ENCODE results near the gene MAT1A. TPM values are rescaled to one million over a fixed set of nuclear protein-coding genes. Genes with fewer than 3 reads are reported as not detected.

Gene MAT1A
- total and polyA plus RNA-seq, 2 of the 13 experiments (the other 11 are each of a cell fraction or from before 2014, with no cell fraction given): 57.1 to 76.9 TPM

GRCh38 chr10:80283536-80284199 is 5.8 kb downstream of the MAT1A start (continued):
- TF ChIP-seq ZNF687 (CRISPR knock-in tag; IDR thresholded peaks at IDR 0.05) (0 out of 2 replicates have a peak, but pooled peaks have one; percentile 4), ZNF879 (CRISPR knock-in tag; IDR thresholded peaks at IDR 0.05) (no peak), ZNF674 (CRISPR knock-in tag; IDR thresholded peaks at IDR 0.05; ENCODE audit: low read depth) (no peak), NFKBIZ (CRISPR knock-in tag; IDR thresholded peaks at IDR 0.05) (0 out of 2 replicates have a peak, but pooled peaks have one; percentile 8), HMGA1 (CRISPR knock-in tag; conservative IDR thresholded peaks at IDR 0.05) (no peak), ARNT (IDR thresholded peaks at IDR 0.05) (no peak), NCOA2 (CRISPR knock-in tag; IDR thresholded peaks at IDR 0.05) (no peak), SMARCC2 (IDR thresholded peaks at IDR 0.05) (no peak)

GRCh38 chr10:80283119-80283518 is 6.3 kb downstream of the MAT1A start:
- CTCF ChIA-PET (ENCODE audit: low intra/inter-chr PET ratio, low total read pairs): no interaction called here
- Histone ChIP-seq H3K4me1 (ENCODE audit: insufficient read depth, low read length) (peaks cover 80% of the 10 kb centered on the region), H3K4me2 (ENCODE audit: low read depth, low read length) (peak overlapping the region; percentile 55; the same call in 1 of the 2 replicates), H3K27ac (ENCODE audit: extremely low read length, insufficient read depth, low read length) (peak overlapping the region; percentile 83), H3K79me2 (ENCODE audit: insufficient read depth, low read length) (peaks cover 57% of the 10 kb centered on the region), H3K9ac (ENCODE audit: insufficient read depth, low read depth, low read length) (0 out of 2 replicates have a peak overlapping the region, but pooled peaks have one; percentile 47), H3K9me3 (ENCODE audit: low read length) (no peaks in the 10 kb centered on the region), H2AFZ (ENCODE audit: low read length) (no peak overlapping the region), H3K36me3 (replicated peaks in 1 of 2; ENCODE audit: control insufficient read depth in 1 of 2, insufficient read depth in 2 of 2, low read length in 2 of 2) (peaks cover 5 to 44% of the 10 kb centered on the region in 2 experiments), H3K27me3 (ENCODE audit: control insufficient read depth in 1 of 2, insufficient read depth in 2 of 2, low read length in 2 of 2) (no peaks in the 10 kb centered on the region; a peak in 1 of 5 replicates), H3K4me3 (replicated peaks in 1 of 3; ENCODE audit: insufficient read depth in 1 of 3, low read depth in 2 of 3, low read length in 3 of 3) (no peak overlapping the region), H4K20me1 (ENCODE audit: insufficient read depth, low read length) (no peaks in the 10 kb centered on the region)
- DNase-seq (ENCODE audit: low spot score): no peak
- in situ Hi-C loops (cut with HindIII; ENCODE audit: extremely low pct_ligation_motif_present, low pct_unique_long_range_greater_than_20kb): no loop called here
- intact Hi-C loops (cut with micrococcal nuclease; ENCODE audit: unreplicated experiment): no loop called here
- no peak for ATAC-seq
- BruUV-seq (replicated peaks): no TSS peak
- WGBS (ENCODE audit: low lambda C conversion rate): 100% methylated on average over 2 of the region's 4 CpGs
- POLR2A ChIA-PET: interaction anchor here (2.5 to 2.7 kb wide), 3 partner anchors 7 to 125 kb away, joined by 16 to 59 read pairs (median 39); partner anchors contain the start of genes MAT1A and PRXL2A
- FAIRE-seq: no peak
- no peak for TF ChIP-seq STAT6 (CRISPR knock-in tag; IDR thresholded peaks at IDR 0.05; ENCODE audit: borderline replicate concordance)
- 0 out of 2 replicates have a peak, but pooled peaks have one; percentile 3 for TF ChIP-seq NFKBIZ (CRISPR knock-in tag; IDR thresholded peaks at IDR 0.05)
- TF ChIP-seq CREB3 (CRISPR knock-in tag; IDR thresholded peaks at IDR 0.05): no peak

All from HepG2 (cell line).